GM21619 (cell line): ENCODE results near the gene WDR27.

Experiments
- ATAC-seq: cut with Tn5 transposase; IDR thresholded peaks from one replicate; pipeline ENCODE4 v1.9.1; 2021; ENCODE audit not compliant: unreplicated experiment

Gene WDR27

DNA sequence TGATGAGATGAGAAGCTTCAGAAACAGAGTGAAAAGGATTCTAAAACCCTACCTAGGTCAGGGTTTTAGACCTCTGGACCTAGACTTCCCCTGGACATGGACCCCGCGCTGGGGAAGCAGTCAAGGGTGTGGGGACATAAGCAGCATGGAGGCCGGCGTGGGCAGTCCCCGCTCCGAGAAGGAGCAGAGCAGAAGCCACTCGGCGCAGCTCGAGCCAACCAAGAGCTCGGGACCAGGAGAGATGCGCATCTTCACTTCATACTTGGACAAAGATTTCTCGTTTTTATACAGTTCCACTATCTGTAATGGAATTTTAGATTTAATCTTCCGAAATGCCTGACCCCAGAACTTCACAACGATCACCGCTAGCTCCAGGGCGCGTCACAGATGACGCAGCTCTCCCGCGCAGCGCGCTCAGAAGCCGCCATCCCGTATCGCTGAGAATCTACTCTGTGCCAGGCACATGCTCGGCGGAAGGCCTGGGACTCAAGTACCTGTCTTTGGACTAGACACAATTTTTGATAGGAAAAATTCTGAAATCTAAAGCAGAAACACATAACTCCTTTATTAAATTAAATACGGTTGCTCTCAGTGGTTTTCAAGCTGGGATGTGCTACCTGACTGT, 60.3 kb downstream of the WDR27 start:
- no peak for ATAC-seq

DNA sequence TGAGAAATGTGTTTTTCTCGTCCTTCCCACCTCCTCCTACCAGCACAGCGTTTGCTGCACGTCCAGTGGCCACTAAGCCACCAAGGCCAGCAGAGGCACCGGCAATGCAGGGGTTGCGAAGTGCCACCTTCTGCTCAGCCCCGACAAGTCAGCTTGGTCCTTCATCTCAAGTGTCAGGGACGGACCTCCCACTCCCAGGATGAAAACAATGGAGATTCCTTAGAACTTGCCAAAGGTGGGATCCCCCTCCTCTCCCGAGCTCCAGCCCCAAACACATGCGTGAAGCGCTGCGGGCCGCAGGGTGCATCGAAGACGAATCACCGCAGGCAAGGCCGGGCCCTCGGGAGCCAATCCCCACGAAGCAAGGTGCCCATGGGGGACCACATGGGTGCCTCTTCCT, 60.8 kb downstream of the WDR27 start:
- no peak for ATAC-seq

DNA sequence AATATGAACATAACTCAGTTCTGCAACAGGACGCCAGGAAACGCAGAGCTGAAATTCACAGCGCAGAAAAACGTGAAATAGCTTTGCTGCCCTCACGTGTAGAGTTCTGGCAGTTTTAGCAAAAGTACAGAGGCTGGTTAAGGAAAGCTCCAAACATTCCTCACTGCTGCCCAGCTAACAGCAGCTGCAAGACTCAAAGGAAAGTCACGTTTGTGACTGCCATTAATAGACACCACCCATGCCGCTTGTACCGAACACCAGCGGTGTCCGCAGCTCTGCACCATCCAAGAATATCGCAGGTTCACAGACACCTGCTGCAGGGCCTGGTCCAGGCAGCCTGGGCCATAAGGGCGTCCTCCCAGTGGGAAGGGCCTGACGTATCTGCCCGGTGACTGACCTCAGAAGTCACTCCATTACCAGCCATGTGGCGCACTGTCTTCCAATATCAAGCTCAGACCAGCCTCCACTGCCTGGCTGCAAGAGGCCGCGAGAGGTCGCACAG, 61.4 kb downstream of the WDR27 start:
- no peak for ATAC-seq

DNA sequence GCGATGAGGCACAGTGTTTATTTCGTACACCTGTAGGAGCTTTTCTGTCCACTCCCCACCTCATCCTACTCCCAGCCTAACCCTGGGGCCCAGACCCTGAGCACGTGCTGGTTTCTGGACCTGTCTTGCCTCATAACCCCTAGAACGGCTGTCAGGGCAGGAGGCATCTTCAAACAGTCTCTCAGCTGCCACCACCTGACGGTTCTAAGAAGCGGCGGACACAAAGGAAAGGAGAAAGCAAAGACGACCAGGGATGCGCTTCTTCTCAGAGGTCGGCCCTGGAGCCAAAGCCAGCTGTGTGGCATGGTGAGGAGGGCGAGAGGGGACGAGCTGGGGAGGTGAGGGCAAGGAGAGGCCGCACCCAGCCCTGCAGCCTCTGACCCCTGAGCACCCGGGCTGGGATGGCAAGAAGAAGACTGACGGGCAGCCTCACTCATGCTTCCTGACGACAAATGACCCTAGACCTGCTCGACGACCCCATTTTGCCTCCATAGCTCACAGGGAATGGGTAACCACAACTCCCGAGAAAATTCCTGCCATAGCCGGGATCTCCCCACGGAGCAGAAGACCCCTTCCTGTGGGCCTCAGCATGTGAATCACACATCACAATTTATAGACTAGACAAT, 62.1 kb downstream of the WDR27 start:
- no peak for ATAC-seq

DNA sequence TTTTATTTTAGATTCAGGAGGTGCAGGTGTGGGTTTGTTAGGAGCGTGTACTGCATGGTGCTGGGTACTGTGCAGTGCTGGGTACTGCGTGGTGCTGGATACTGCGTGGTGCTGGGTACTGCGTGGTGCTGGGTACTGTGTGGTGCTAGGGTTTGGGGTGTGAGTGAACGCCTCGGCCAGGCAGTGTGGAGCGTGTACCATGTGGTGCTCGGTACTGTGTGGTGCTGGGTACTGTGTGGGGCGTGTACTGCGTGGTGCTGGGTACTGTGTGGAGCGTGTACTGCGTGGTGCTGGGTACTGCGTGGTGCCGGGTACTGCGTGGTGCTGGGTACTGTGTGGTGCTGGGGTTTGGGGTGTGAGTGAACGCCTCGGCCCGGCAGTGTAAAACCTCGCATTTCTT, 62.9 kb downstream of the WDR27 start:
- ATAC-seq: no peak

DNA sequence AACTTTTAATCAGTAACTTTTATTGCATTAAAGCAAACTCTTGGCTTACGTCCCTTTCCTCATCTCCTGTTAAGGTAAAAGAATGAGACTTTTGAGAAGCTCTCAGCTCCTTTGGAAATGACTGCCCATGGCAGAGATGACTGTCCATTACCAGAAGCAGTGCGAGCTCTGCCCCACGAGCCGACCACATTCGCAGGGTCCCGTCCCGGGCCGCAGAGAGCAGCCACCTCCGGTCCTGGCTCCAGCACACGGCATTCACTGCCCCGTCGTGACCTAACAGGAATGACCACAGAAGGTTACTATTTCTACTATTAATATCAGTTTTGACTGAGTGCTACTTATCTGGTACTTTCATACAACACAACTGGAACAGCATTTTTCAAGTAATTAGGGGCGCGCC, 63.4 kb downstream of the WDR27 start:
- no peak for ATAC-seq

DNA sequence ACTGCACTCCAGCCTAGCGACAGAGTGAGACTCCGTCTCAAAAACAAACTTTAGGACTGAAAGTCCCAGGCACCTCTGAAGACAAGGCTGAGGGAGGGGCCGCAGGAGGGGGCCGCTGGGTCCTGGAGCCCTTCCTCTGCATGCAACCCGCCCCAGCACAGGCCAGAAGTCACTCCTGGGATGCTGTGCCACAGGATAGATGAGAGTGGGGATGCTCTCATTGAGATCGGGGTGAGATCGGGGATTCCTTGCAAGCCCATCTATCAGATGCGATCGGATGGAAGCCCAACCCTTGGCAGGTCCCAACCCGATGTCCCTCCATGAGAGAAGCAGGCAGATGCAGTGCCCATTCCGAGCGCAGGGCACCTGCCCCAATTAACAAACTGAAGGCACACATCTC, 66.5 kb downstream of the WDR27 start:
- ATAC-seq: no peak

DNA sequence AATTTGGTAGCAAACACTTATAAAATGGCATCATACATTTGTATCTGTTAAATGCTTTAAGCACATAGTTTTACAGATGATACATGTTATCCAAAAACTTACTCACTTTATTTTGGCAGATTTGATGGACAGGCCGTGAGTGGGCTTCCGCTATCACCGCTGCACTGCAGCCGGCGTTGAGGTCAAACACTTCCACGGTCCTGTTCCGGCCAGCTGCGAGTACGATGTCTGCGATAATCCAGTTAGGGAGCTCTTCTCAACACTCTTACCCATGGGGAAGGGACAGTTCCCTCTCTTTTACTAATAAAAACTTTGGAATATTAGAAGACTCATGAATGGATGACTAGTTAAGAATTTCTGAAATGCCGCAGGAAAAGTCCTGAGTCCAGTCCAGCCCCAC, 69.0 kb downstream of the WDR27 start:
- no peak for ATAC-seq

DNA sequence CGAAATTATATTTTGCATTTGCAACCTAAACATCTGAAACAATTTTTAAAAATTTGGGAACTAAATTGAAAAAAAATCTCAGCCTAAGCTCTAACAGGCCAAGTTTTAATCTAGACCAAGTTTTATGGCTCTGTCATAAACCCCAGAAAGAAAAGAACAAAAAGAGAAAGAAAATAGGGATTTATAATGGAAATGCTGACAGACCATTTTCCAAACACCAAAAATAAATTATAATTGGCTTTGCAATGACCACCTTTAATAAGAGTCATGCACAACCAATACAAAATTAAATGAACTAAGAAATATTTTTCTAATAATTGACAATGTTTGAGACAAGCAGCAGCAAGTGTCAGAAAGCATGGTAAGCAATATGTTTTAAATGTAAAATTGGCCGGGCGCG, 72.6 kb downstream of the WDR27 start:
- ATAC-seq: no peak

DNA sequence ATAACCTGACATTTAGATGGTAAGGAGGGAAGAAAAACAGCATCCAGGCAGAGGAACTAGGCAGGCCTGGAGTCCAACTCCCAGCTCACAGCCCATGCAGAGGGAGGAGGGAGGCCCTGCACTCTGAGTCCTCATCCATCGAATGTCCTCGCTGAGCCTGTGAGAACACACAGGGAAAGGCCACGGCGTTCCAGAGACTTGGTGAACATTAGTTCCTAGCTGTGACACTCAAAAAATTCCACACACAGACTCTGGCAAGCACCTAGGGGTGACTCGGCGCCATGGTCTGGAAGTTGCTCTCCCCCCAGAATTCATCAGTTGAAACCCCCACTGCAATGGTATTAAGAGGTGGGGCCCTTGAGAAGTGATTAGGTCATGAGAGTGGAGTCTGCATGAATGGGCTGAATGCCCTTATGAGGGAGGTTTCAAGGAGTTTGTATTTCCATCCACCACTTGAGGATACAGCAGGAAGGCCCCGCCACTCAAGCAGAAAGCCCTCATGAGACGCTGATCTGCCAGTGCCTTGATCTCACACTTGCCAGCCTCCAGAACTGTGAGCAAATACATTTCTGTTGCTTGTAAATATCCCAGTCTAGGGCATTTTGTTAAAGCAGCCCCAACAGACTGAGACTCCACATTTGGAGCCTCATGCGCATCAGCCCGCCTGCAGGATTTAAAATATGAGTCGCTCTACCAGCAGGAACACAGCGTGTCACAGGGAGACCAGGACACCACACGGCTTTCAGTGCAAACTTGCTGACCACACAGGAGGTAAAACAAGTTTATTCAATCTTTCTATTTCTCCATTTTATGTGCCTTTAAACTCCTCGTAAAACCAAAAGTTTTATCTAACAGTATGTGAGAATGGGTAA, 73.9 kb downstream of the WDR27 start:
- no peak for ATAC-seq

DNA sequence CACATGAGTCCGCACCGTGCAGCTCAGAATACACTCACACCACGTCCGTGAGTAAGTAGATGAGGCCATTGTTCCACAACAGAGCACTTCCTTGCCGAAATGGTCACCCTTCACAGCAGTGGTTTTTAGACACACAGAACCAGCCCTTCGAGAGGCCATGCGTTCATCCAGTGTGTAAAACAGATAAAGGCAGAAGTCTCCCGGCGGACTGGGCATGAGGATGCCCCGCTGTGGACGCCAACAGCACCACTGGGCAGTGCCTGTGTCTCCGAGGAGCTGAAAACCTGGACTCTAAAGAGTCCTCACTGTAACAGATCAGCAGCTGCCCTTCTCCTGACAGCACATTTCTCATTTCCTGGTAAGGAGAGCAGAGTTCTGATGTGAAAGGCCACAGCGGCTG, 75.2 kb downstream of the WDR27 start:
- no peak for ATAC-seq

DNA sequence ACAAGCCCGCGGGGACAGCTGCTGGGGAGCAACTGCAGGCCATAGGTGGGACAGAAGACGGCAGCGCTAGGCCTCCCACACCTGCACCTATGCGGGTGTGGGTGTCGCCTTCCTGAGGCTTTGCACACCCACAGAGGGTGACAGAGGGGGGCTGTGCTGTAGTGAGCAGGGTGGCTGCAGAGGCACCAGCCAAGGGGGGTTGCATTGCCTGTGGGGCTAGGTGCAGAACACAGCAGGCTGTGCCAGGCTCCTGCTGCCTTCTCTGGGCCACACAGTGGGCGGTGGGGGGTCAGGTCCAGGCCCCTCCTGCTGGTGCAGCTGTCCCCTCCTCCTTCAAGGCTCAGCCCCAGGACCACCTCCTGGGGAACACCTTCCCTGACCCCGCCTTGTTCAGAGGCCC, 75.7 kb downstream of the WDR27 start:
- no peak for ATAC-seq

DNA sequence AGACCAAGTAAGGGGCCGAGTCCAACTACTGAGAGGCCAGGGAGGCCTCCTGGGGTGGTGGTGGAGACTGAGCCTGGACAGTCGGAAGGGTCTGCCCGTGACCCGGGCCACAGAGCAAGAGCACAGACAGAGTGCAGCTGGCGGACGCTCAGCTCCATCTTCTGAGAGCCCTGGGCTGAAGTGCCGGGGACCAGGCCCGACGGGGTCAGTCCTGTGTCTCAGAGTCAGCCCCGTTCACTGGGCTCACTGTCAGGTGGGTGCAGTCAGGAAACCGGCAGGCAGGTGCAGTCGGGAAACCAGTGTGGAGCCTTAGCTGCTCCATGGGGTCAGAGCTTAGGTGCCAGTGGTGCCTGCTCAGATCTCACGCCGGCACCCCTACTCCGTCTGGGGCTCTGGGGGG, 76.5 kb downstream of the WDR27 start:
- no peak for ATAC-seq

DNA sequence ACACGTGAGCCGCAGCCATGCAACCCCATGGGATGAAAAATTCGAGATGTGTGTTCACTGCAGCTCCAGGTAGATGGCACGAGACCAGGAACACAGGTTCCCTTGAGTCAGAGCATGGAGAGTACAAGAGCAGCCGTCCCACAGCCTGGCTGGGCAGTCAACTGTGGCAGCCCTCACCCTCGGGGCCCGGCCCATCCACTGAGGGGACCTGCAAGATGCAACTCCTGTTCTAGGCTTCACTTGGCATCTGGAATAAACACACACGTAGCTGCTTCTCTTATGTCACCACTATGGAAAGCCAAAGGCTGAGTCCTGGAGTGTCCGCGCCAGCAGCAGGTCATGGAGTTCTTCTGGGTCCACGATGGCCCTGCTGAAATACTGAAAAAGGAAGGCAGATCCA, 77.0 kb downstream of the WDR27 start:
- ATAC-seq: no peak

DNA sequence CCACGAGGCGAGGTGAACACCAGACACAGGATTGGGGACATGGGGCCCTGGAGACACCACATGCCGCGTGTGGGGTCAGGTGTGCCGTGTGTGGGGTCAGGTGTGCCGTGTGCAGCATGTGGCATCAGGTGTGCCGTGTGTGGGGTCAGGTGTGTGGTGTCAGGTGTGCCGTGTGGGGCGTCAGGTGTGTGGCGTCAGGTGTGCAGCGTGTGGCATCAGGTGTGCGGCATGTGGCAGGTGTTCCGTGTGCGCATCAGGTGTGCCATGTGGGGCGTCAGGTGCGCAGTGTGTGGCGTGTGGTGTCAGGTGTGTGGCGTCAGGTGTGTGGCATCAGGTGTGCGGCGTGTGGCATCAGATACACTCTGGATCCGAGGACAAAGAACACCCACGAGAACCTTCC, 77.9 kb downstream of the WDR27 start:
- no peak for ATAC-seq

DNA sequence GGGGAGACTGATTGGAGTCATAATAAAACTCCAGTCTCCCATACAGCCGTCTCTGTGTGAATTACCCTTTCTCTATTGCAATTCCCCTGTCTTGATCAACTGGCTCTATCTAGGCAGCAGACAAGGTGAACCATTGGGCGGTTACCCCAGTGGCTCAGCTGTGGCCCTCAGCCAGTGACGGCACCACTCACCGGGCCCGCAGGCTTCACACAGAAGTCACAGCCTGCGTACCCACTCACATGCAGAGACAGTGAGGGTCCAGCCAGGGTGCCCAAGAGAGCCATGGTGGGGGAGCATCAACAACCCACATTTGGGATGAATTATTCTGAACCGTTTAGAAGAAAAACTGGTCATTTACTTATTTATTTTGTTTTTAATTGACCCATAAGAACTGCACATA, 78.5 kb downstream of the WDR27 start:
- ATAC-seq: no peak

DNA sequence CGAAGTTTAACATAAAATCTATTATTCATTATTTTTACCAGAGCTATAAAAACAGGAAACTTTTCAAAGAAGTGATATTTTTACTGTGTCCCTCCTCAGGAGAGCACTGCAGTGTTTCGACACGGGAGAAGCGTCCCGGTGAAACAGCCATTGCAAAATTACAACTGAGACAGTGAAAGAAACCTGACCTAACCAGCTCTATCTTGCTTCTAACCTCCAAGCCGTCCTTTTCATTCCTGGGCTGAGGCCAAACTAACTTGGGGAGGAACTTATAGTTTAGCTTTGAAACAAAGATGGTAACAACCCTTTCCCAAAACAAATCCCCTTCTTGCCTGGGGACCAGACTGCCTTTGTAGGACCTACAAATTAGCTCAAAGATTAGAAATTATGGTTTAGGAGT, 79.2 kb downstream of the WDR27 start:
- no peak for ATAC-seq

DNA sequence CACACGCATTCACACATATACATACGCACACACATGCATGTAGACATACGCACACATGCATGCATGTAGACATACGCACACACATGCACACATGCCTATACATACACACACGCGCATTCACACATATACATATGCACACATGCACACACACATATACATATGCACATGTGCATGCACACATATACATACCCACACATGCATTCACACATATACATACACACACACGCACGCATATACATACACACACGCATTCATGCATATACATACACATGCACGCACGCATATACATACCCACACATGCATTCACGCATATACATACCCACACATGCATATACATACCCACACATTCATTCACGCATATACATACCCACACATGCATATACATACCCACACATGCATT, 80.5 kb downstream of the WDR27 start:
- ATAC-seq: no peak

DNA sequence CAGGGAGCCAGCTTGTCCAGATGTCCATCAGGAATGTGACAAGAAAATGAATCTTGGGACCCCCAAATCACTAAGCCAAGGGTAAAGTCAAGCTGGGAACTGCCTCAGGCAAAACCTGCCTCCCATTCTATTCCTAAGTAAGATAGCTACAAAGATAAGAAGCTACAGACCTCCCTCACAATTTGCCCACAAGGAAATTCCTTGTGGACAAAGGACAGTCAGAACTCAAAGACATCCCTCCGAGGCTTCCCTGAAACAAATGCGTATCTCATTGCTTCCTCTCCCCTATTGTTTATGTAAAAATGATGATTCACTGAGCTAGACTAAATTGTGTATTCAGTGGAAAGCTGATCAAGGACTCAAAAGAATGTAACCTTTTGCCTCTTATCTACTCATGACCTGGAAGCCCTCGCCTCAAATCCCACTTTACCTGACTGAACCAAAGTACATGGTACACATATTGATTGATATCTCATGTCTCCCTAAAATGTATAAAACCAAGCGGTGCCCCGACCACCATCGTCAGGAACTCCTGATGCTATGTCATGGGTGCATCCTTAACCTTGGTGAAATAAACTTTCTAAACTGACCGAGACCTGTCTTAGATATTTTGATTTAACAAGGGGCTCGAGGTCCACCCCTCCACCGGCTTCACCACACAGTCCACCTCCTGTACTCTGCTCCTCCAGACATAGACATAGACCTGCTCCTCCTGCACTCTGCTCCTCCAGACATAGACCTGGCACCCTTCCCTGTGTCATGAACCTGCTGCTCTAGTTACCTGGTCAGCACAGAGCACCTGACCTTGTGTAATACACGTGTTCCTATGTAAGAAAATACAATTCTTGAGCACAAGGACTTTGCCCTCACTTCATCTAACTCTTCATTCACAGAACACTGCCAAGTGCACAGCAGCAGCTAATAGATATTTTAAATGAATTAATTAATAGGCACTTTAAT, 81.4 kb downstream of the WDR27 start:
- ATAC-seq: no peak

DNA sequence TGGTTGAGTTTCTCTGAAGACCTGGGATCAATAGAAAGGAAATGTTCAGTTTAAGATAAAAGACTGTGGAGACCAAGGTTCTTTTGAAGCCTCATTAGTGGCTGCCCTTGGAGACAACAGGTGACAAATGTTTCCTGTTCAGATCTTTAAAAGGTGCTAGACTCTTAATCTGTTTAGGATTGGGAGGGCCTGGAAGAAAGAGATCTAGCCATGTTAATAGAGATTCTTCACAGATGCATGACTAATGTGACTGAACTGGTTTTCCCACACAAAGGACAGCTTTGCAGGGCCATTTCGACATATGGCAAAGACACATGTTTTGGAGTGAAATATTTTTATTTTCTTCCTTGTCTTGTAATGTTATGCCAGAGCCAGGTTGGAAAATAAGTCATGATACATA, 82.2 kb downstream of the WDR27 start:
- ATAC-seq: no peak
